Measurements from ENCODE around the gene DOCK1. TPM values are rescaled to one million over a fixed set of nuclear protein-coding genes. Genes with fewer than 3 reads are reported as not detected.

The DOCK1 gene
- total RNA-seq, 6 experiments from 2014 or later: 50.6 to 59.9 (median 54.7) TPM

GRCh38 chr10:127159648-127160245, 254.5 kb downstream of the DOCK1 start:
- Mint-ChIP-seq H3K36me3 (ENCODE audit: low read depth) (peaks cover 8% of the 10 kb centered on the region; the same call in 1 of the 2 replicates), H3K27ac (no peak overlapping the region), H3K4me3 (no peak overlapping the region), H3K9me3 (no peaks in the 10 kb centered on the region), H3K27me3 (ENCODE audit: insufficient read depth) (no peaks in the 10 kb centered on the region; the same call in none of the 2 replicates), H3K4me1 (ENCODE audit: low read depth) (peaks cover 42% of the 10 kb centered on the region)
- no peak for DNase-seq
- TF ChIP-seq CTCF (IDR thresholded peaks at IDR 0.05): no peak

DNA sequence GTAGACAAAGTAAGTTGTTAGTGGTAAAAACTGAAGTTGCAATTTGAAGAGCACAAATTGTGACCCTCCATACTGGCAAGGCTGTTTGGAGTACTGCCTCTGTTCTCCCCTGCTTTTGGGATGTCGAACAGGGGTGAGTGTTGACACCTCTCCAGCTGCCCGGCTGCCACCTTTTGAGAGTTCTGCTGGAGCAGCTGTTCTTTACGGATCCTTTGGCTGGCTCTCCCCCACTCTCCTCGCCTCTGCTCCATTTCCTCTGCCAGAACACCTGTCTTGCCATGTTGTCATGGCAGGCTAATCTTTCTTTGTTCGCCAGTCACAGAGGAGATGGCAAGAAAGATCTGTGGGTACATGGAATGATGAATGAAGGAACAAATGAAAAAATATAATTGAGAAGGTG, 256.3 kb downstream of the DOCK1 start:
- DNase-seq: no peak
- no peak for TF ChIP-seq CTCF (IDR thresholded peaks at IDR 0.05)
- Mint-ChIP-seq H3K27ac (no peak overlapping the region), H3K9me3 (no peaks in the 10 kb centered on the region), H3K4me1 (ENCODE audit: low read depth) (peaks cover 30% of the 10 kb centered on the region), H3K36me3 (ENCODE audit: low read depth) (0 out of 2 replicates have a peak, but pooled peaks cover 3% of the 10 kb centered on the region), H3K27me3 (ENCODE audit: insufficient read depth) (no peaks in the 10 kb centered on the region; the same call in none of the 2 replicates), H3K4me3 (no peak overlapping the region)

GRCh38 chr10:127162841-127163240, 257.6 kb downstream of the DOCK1 start:
- no peak for DNase-seq
- H3K4me1 Mint-ChIP-seq (ENCODE audit: low read depth): peaks cover 18% of the 10 kb centered on the region
- H3K27ac Mint-ChIP-seq: no peak overlapping the region
- no peak overlapping the region for H3K4me3 Mint-ChIP-seq
- TF ChIP-seq CTCF (IDR thresholded peaks at IDR 0.05): no peak
- no peaks in the 10 kb centered on the region; the same call in none of the 2 replicates for H3K27me3 Mint-ChIP-seq (ENCODE audit: insufficient read depth)
- no peaks in the 10 kb centered on the region for H3K9me3 Mint-ChIP-seq
- H3K36me3 Mint-ChIP-seq (ENCODE audit: low read depth): no peaks in the 10 kb centered on the region

DNA sequence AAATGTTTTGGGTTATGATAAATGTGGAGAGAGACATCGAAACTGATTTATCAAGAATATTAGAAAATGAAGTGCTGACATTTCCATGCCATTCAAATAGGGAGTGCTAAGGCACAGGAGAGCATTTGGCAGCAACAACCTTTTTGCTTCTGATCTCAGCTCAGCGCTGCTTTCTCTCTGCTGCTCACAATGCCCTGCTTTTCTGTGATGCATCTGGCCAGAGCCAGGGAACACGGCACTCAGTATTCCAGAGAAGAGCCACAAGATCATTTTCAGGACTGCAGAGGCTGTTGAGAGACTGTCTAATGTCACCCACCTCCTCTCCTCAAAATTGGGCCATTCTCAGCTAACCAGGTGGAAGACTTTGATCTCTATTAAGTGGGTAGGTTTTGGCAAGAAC, 263.0 kb downstream of the DOCK1 start:
- no peaks in the 10 kb centered on the region for H3K9me3 Mint-ChIP-seq
- no peak for TF ChIP-seq CTCF (IDR thresholded peaks at IDR 0.05)
- peaks cover 6% of the 10 kb centered on the region for H3K4me1 Mint-ChIP-seq (ENCODE audit: low read depth)
- no peak for DNase-seq
- H3K36me3 Mint-ChIP-seq (ENCODE audit: low read depth): no peaks in the 10 kb centered on the region; the same call in 1 of the 2 replicates
- H3K27ac Mint-ChIP-seq: no peak overlapping the region
- no peaks in the 10 kb centered on the region; the same call in none of the 2 replicates for H3K27me3 Mint-ChIP-seq (ENCODE audit: insufficient read depth)
- H3K4me3 Mint-ChIP-seq: no peak overlapping the region

GRCh38 chr10:127174866-127175265, 269.6 kb downstream of the DOCK1 start:
- TF ChIP-seq CTCF (IDR thresholded peaks at IDR 0.05): no peak
- Mint-ChIP-seq H3K27ac (no peak overlapping the region), H3K9me3 (no peaks in the 10 kb centered on the region), H3K27me3 (ENCODE audit: insufficient read depth) (no peaks in the 10 kb centered on the region; the same call in 1 of the 2 replicates), H3K36me3 (ENCODE audit: low read depth) (peaks cover 10% of the 10 kb centered on the region; the same call in 1 of the 2 replicates), H3K4me3 (no peak overlapping the region), H3K4me1 (ENCODE audit: low read depth) (no peaks in the 10 kb centered on the region)
- DNase-seq: no peak

Data from HFFc6 (cell line).